Cardiac muscle cell (in vitro differentiated cells and primary cell): ENCODE data around the gene ATP8A2. TPM values are rescaled to one million over a fixed set of nuclear protein-coding genes. Genes with fewer than 3 reads are reported as not detected.

Experiments used
- DNase-seq, 2 donors: peaks; one replicate each; pipeline versions ENCODE4 v3.0.0 to v3.0.0-alpha.2; 2010 to 2017; ENCODE audit warnings: low read depth in 1 of 2, low spot score in 1 of 2
- H3K27ac ChIP-seq: fragments of 200-600 bp; sonication (generic); 2 replicates; pipeline ENCODE4 v1.5.1; 2016
- H3K27me3 ChIP-seq: fragments of 200-600 bp; sonication (generic); 2 replicates; pipeline ENCODE4 v1.6.0; 2016; ENCODE audit warnings: control low read depth
- H3K36me3 ChIP-seq: fragments of 200-600 bp; sonication (generic); 2 replicates; pipeline ENCODE4 v1.5.1; 2016; ENCODE audit warnings: control low read depth
- H3K4me1 ChIP-seq: fragments of 200-600 bp; sonication (generic); 2 replicates; pipeline ENCODE4 v1.8.1; 2017; ENCODE audit warnings: low read depth, mild to moderate bottlenecking, mixed run types
- H3K4me3 ChIP-seq: fragments of 200-600 bp; sonication (generic); 2 replicates; pipeline ENCODE4 v1.5.1; 2016; ENCODE audit warnings: mild to moderate bottlenecking
- H3K9me3 ChIP-seq: fragments of 200-600 bp; sonication (generic); 2 replicates; pipeline ENCODE4 v1.5.1; 2017; ENCODE audit warnings: low read depth, mild to moderate bottlenecking, control low read depth
- CTCF ChIP-seq: IDR thresholded peaks from 2 replicates; pipeline ENCODE4 v1.5.1; 2012; ENCODE audit warnings: low read depth, mild to moderate bottlenecking, low read length
- polyA plus RNA-seq: library from polyadenylated mRNA; unstranded; fragments of >200 nt; fragmentation: Nextera tagmentation; extraction: Ambion mirVana; gene quantifications from 2 replicates; pipeline ENCODE4 v1.2.1, GENCODE V29; 2016
- total RNA-seq: library from RNA; depleted of rRNA; stranded (reverse); fragments of >200 nt; gene quantifications from 2 replicates; pipeline ENCODE4 v1.2.3, GENCODE V29; 2016

The ATP8A2 gene
- total and polyA plus RNA-seq, 2 experiments from 2014 or later: 0.86 to 0.89 TPM

GRCh38 chr13:25905611-25906010 is 533.8 kb downstream of the ATP8A2 start:
- Histone ChIP-seq H3K36me3 (no peaks in the 10 kb centered on the region), H3K9me3 (no peaks in the 10 kb centered on the region), H3K4me1 (peaks cover 6% of the 10 kb centered on the region), H3K27ac (no peak overlapping the region), H3K4me3 (no peak overlapping the region), H3K27me3 (no peaks in the 10 kb centered on the region)
- DNase-seq: no peak
- TF ChIP-seq CTCF: no peak

- Histone ChIP-seq H3K4me1 (peaks cover 5% of the 10 kb centered on the region), H3K4me3 (no peak overlapping the region), H3K36me3 (no peaks in the 10 kb centered on the region), H3K9me3 (no peaks in the 10 kb centered on the region), H3K27me3 (no peaks in the 10 kb centered on the region), H3K27ac (no peak overlapping the region)
- TF ChIP-seq CTCF: no peak
- DNase-seq: no peak
Observed at GRCh38 chr13:25906191-25906661, 534.5 kb downstream of the ATP8A2 start.

GRCh38 chr13:25908366-25908765 is 536.6 kb downstream of the ATP8A2 start:
- H3K27ac ChIP-seq: no peak overlapping the region
- H3K36me3 ChIP-seq: no peaks in the 10 kb centered on the region
- H3K4me1 ChIP-seq: no peaks in the 10 kb centered on the region
- H3K4me3 ChIP-seq: no peak overlapping the region
- no peak for DNase-seq
- H3K9me3 ChIP-seq: no peaks in the 10 kb centered on the region
- TF ChIP-seq CTCF: no peak
- no peaks in the 10 kb centered on the region for H3K27me3 ChIP-seq

- no peak overlapping the region for H3K27ac ChIP-seq
- no peaks in the 10 kb centered on the region for H3K9me3 ChIP-seq
- no peak for TF ChIP-seq CTCF
- no peaks in the 10 kb centered on the region for H3K27me3 ChIP-seq
- DNase-seq: no peak
- H3K36me3 ChIP-seq: no peaks in the 10 kb centered on the region
- no peak overlapping the region for H3K4me3 ChIP-seq
- no peaks in the 10 kb centered on the region for H3K4me1 ChIP-seq
Observed at GRCh38 chr13:25910243-25910642, 538.5 kb downstream of the ATP8A2 start.

- no peaks in the 10 kb centered on the region for H3K4me1 ChIP-seq
- no peak overlapping the region for H3K27ac ChIP-seq
- H3K9me3 ChIP-seq: no peaks in the 10 kb centered on the region
- no peaks in the 10 kb centered on the region for H3K36me3 ChIP-seq
- no peak for TF ChIP-seq CTCF
- no peak overlapping the region for H3K4me3 ChIP-seq
- no peaks in the 10 kb centered on the region for H3K27me3 ChIP-seq
- DNase-seq: no peak
Observed at GRCh38 chr13:25910991-25911419, 539.2 kb downstream of the ATP8A2 start.

- no peak overlapping the region for H3K4me3 ChIP-seq
- H3K9me3 ChIP-seq: no peaks in the 10 kb centered on the region
- no peaks in the 10 kb centered on the region for H3K4me1 ChIP-seq
- no peaks in the 10 kb centered on the region for H3K27me3 ChIP-seq
- no peak for TF ChIP-seq CTCF
- DNase-seq: no peak
- no peaks in the 10 kb centered on the region for H3K36me3 ChIP-seq
- H3K27ac ChIP-seq: no peak overlapping the region
Observed at GRCh38 chr13:25912961-25913360, 541.2 kb downstream of the ATP8A2 start.
